Smooth muscle cell of the pulmonary artery (primary cell): ENCODE measurements around the gene TM9SF1. TPM values are rescaled to one million over a fixed set of nuclear protein-coding genes. Genes with fewer than 3 reads are reported as not detected.

Experiments used
- total RNA-seq: library from RNA; depleted of rRNA; stranded (reverse); fragments of >200 nt; gene quantifications from 2 replicates; pipeline ENCODE4 v1.2.3, GENCODE V29; 2014

TM9SF1 gene, protein sequence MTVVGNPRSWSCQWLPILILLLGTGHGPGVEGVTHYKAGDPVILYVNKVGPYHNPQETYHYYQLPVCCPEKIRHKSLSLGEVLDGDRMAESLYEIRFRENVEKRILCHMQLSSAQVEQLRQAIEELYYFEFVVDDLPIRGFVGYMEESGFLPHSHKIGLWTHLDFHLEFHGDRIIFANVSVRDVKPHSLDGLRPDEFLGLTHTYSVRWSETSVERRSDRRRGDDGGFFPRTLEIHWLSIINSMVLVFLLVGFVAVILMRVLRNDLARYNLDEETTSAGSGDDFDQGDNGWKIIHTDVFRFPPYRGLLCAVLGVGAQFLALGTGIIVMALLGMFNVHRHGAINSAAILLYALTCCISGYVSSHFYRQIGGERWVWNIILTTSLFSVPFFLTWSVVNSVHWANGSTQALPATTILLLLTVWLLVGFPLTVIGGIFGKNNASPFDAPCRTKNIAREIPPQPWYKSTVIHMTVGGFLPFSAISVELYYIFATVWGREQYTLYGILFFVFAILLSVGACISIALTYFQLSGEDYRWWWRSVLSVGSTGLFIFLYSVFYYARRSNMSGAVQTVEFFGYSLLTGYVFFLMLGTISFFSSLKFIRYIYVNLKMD
- 102 and 113 TPM in 2 replicates for total RNA-seq

DNA sequence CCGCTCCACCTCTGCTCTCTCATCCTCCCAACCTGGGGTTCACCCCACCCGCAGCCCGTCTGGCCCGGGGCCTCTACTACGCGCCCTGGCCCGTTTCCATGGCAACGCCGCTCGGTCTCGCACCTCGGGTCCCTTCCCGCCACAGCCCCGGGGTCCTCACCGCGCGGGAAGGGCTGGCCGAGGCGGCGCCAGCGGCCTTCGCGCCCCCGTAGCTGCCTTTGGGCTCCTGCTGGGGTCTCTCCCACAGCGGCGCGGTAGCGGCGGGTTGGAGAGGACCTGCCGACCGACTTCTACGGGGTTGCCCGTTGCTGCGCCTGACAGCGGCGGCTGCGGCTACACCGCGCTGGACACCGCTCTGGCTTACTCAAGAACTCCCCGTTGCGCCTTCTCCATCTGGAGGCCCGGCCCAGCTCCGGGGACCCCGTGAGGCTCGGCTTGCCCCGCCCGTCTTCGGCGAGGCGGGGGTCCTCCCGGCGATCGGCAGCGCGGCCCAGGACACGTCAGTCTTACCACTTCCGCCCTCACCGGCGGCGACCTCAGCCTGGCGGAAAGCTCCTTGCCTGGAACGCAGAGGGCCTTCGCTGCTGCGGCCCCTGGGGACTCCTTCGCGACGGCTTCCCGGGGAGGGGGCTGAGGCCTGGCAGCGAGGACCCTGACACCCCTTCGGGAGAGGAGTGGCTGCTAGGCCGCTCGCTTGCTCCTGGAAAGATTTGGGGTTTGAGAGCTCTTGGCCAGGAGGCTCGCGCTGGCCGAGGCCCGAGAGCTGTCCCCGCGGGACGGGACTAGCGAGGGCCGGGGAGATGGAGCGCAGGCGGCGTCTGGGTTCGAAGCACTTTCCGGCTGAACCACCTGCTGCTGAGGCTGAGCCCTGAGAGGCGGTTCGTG lies at the start of gene TM9SF1:
Gene TM9SF1, minus strand, starts transcription at position 256 of the 885 bp plus-strand sequence. CDS start 422 bp downstream, outside the sequence.

DNA sequence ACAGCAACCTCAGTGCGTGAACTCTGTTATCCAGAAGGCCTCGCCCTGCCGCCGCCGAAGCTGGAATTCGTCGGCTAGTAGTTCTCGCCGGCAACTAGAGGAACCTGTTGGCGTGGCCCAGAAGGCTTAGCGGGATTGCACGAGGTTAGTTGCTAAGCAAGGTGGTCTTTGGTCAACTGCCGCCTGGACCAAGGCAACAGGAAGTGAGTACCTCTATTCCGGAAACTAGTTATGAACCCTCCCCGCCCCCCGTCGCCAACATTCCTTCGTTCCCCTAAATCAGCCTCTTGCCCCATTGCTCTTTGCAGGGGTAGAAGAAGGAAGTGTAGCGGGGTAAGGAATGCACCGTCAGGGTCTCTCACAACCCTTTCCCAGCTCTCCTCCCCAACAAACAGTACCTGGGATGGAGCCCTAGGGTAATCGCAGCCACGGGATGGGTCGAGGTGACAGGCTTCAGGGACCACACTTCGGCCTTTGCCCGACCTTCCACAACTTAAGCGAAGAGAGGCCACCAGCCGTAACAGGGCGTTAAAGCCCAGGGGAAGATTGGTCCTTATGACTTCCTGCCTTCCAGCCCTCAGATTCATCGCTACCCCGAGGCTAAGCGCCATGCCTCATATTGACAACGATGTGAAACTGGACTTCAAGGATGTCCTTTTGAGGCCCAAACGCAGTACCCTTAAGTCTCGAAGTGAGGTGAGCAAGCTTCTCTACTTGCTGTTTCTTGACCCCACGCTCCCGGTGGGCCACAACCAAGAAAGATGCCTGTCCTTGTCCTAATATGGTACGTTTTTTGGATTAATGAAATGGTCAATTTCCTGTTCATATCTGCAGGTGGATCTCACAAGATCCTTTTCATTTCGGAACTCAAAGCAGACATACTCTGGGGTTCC lies 37.6 kb upstream of the TM9SF1 start, which contains the start of gene GMPR2:
Gene GMPR2, plus strand, starts transcription at position 285 of the 893 bp plus-strand sequence. Its CDS starts 325 bp downstream, at position 610.

DNA sequence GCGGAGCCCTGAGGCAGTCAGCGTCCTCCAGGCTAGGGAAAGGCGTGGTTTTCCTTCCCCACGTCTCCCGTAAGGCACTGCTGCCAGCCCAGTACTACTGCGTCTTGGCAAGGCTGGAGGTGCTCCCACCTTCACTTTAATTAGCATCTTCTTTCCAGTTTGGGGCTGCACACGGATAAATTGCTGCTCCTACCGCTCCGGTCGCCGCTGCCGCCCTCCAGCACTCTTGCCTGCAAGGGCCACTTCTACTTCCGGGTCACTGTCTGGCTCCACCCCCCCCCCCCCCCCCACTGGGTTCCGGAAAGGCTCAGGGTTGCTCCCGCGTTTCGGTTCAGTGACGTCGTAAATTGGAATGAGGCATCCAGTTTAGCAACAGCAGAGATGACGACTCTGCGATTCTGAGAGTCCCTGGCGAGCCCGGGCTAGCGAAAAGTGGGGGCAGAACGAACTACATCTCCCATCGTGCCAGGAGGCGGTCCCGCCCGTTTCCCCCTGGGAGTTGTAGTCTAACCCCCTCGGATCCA lies 36.9 kb upstream of the TM9SF1 start, which contains the start of gene NEDD8:
Gene NEDD8, minus strand, starts transcription at position 247 of the 524 bp plus-strand sequence. Its CDS starts 100 bp downstream, at position 147.

DNA sequence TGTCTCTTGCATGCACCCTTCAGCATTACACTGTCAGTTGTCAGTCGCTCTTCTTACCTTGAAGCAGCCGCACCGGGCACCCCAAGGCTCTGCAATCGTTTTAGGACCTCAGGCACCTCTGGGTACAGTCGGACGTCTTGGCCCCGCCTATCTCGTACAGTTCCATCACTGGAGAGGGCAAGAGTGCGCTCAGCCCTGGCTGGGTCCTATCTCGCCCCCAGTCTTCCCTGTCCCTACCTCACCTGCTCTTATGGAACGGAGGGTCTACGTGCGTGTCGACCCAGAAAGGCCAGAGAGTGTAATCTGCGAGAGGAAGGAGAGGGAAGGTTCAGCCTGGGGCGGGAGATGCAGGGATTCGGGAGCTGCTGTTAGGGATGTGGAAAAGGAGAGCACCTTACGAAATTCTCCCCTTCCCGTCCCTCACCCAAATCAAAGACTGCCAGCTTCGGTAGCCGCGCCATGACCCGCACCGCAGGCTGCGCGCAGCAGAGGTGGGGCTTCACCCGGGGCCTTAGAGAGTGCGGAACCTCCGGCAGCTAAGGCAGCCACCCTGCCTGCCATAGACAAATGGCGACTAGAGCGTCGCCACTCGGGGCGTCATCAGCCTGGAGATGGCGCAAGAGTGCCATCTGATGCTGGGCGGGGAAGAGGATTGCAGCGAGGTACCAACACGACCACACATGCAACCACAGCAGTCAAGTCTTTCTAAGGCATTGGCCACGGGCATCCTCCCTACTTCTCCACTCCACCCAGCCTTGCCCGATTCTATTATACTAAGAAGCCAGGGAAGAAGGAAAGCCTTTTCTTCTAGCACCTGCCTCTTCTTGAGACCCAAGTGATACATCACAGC lies 20.5 kb upstream of the TM9SF1 start, which contains the start of gene MDP1:
Gene MDP1, minus strand, starts transcription at position 572 of the 850 bp plus-strand sequence. Its CDS starts 111 bp downstream, at position 461.

DNA sequence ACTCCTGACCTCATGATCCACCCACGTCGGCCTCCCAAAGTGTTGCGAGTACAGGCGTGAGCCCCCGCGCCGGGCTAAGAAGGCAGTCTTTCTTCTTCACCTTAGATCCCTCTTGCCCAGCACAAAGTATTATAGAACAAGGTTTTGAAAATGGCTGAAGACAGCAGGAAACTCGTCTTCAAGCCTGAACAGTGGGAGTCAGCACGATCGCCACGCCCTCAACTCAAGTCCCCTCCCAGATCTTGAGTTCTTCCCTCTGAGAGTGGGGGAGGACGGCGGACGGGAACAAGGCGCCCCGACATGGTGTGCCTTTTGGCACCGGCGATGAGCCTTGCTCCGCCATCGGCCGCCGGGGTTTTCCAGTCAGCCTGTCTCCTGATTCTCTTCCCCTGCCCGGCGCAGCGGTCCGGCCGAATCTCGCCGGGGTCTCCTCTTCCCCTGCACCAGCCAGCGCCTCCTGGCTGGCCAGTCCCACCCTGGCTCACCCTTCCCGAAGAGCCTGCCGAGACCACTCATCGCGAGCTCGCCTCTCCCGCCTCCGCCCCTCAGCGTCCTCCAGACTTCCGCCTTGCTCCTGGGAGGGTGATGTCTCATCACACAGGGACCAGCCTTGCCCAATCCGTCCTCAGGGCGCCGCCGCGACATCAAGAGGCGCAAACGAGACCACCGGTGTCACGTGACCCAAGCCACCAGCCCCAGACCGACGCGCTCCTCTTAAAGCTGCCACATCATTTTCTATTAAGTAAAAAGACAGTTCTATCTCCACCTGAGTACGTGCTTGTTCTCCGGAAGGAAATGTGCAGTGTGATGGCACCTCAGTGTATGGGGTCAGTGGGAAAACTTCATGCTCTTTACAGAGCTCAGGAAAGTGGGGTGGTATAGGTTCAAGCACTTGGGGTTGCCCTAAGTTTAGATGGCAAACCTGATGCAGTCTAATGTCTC lies 18.0 kb upstream of the TM9SF1 start, which contains the start of gene CHMP4A:
Gene CHMP4A, minus strand, starts transcription at position 565 of the 942 bp plus-strand sequence. Its CDS starts 49 bp downstream, at position 516.

DNA sequence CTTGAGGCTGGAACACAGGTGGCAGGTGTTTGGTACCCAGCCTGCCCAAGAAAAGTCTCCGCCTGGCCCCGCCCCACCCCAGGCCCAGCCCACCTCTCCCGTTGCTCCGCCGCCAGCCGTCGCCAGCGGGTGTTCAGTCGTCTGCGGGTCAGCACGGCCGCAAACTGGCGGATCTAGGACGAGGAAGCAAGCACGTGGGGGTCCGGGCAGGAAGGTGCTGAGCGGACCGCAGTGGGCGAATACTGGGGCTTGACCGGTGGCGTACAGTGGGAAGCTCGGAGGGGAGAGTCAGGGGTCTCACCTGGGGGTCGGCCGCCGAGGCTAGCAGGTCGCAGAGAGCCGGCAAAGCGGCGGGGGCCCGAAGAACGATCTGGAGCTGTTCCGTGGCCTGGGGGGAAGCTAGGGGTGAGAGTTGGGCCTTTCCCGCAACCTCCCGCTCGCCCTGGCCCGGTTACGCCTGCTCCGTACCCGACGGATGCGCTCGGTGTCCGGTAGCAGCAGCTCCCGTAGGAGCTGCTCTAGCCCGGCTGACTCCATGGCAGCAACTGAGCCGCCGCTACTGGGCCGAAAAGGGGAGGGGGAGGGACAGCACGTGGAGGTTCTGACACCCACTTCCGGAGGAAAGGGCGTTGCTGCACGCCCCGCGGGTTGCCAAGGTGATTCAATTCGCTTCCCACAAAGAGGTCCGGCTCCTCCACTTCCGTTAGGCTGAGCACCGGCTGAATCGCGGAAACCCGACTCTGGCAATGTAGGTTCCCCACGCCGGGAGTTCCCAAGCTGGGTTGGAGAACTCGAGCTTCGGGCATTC lies 6.8 kb downstream of the TM9SF1 start, which contains the start of gene IPO4:
Gene IPO4, minus strand, starts transcription at position 566 of the 808 bp plus-strand sequence. Its CDS starts 29 bp downstream, at position 537.

DNA sequence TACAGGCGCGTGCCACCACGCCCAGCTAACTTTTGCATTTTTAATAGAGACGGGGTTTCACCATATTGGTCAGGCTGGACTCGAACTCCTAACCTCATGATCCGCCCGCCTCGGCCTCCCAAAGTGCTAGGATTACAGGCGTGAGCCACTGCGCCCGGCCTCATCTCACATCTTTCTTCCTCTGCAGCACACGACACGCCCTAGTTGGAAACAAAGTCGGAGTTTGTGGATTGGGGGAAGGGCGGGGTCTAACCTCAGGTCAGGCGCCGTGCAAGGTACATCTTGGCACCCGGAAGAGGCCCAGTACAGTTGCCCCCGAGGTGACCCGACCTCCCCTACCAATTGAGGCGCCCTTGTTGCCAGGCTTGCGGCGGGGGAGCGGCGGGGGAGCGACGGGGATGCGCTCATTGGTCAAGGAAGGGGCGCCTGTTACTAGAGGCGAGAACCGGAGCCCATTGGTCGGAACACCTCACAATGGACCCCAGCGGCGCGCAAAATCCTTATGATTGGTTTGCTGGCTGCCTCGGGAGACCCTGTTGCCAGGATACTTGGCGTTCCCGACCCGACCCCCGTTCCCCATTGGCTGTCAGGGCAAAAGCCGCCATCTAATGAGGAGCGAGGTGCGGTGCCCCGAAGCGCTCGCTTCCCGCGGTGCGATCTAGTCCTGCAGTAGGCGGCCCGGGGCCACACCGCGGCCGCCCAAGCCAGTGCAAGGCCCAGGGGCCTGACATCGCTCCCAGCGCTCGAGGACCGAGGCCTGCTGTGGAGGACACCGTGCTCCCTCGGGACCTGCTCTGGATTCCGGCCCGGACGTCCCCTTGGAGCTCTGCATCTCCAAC lies 23.6 kb downstream of the TM9SF1 start, which contains the start of gene REC8:
Gene REC8, plus strand, starts transcription at position 659 of the 839 bp plus-strand sequence. CDS start 473 bp downstream, outside the sequence.

DNA sequence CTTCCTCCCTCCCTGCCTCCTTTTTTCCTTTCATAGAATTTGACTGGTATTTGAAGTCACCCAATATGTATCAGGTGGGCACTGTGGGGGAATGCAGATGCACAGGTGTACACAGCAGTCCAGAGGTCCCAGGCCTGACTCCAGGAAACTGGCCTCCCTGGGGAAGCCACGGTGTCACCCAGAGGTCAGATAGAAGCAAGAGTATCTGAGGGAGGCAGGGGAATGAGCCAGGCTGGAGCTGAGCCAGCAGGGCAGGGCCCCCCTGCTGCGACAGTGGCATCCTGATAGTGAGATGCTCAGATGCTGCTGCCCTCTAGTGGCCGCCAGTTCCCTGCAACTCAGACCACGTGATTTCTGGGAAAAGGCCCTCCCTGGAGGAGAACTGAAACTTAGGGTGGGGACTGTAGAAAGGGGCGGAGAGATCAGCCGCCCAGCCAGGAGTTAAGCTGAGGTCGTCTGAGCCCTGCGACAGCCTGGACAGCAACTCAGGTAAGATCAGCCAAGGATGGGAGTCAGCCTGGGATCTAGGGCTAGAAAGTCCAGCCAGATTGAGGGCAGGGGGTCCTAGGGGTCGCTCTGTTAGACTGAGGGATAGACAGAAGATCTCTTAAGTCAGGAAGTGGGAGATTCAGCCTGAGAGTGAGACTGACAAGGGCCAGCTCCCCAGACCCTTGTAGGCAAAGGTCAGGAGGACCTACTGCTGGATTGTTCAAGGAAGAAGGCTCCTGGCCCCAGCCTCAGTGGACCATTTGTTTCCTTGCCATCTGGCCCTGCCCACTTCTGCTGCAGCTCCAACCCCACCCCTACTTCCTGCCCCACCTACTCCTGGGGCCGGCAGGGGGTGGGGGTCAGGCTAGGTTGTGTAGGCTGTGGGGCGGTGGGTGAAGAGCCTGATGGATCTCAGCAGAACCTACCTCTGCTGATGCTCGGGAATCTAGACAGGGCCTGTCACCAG lies 34.1 kb downstream of the TM9SF1 start, which contains the start of gene IRF9:
Gene IRF9, plus strand, starts transcription at position 416 of the 955 bp plus-strand sequence. CDS start 880 bp downstream, outside the sequence.

DNA sequence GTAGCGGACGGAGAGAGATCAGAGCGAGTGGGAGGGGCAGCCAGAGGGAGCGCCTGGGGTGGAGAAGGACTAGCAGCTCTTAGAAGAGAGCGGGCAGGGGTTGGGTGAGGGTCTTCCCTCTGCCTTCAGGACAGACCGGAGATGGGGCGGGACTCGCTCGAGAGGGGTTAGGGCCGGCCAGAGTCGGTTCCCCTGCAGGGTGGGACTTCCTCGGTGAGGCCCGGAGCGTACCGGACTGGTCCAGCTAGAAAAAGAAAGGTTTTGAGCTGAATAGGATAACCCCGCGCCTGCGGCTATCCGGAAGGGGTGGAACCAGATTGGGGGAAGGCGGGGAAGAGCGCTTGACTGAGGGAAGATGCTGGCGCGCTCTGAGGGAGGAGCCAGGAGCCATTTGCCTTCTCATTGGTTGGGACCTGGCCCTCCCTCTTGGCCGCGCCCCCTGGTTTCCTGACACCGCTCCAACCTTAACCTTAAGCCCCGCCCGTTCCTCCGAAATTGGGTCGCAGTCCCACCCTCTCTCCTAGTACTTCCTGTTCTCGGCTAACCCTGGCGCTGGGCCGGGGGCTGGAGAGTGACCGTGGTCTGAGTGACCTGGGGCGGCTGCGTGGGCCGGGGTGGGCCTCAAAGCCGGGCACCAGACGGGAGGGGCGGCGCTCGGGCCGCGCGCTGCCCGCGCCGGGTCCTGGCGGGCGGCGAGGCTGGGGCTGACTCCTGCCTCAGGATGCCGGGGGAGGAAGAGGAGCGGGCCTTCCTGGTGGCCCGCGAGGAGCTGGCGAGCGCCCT lies 48.1 kb downstream of the TM9SF1 start, which contains the start of gene RNF31:
Gene RNF31, plus strand, starts transcription at position 521 of the 783 bp plus-strand sequence. Its CDS starts 201 bp downstream, at position 722.

DNA sequence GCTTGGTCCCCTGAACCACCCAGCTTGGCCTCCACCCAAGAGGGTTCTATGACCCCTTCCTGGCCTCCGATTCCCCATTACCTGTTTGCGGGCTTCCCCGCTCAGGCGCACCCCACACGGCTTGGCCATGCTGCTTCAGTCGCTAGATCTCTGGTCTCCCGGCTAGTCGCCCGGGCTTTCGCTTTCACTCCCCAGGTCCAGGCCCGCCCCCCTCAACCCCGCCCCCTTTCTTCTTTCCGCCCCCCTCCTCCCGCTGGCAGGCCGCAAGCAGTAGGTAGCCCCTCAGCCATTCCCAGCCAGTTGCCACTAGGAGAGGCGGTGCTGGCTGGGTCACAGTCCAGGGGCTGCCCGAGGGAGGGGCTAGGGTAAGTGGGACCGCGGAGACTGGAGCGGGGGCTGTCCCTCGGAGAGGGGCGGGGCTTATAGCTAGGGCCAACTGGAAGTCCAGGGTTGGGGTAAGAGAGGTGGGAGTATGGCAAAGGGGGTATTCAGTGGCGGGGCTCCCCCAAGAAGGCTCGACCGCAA lies 48.7 kb downstream of the TM9SF1 start, which contains the start of gene PSME2:
Gene PSME2, minus strand, starts transcription at position 158 of the 525 bp plus-strand sequence. Its CDS starts 29 bp downstream, at position 129.

DNA sequence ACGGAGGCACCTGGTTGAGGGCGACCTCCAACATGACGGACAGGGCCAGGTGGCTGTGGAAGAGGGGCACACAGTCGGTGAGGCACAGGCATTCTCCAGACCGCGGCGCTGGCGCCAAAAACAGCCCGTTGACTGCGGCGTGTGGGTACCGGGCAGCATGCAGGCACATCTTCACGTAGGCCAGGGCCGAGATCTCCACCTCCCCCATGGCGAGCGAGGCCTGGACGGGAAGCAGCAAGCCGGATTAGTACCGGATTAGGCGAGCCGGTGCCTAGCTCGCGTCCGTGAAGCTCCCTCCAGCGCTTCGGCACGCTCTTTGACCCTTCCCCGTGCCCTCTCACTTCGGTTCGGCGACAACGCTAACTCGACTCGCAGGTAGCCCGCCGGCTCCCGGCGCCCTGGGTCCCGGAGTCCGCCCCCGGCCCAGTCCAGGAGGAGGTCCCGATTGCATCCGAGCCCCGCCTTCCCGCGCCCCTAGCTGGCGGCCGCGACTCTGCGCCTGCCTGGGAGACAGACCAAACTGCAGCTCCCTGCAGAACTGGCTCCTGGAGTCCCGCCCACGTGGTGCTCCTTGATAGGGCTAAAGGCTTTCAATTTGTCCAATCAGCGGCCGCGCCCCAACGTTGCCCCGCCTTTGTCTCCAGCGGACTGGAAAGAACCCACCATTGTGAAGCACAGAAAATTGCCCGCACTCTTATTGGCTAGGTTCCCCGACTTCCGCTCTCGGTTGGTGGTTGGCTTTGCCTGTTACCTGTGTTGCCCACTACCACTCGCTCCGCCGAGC lies 54.0 kb downstream of the TM9SF1 start, which contains the start of gene EMC9:
Gene EMC9, minus strand, starts transcription at position 495 of the 784 bp plus-strand sequence. Its CDS starts 287 bp downstream, at position 208.

